WTC11 (cell line): ENCODE data around the gene MEN1.

ENCODE experiments used
- CTCF ChIP-seq: fragments of 200-600 bp; IDR thresholded peaks from 2 replicates; pipeline ENCODE4 v1.8.0; 2022; ENCODE audit warnings: antibody characterized with exemption
- NR3C1 ChIP-seq: sonication (generic); formaldehyde crosslinking; conservative IDR thresholded peaks from 2 replicates; pipeline ENCODE4 v1.8.1; 2023; ENCODE audit warnings: low read depth, mild to moderate bottlenecking, missing genetic modification reagents
- USF2 ChIP-seq: sonication (generic); formaldehyde crosslinking; IDR thresholded peaks from 2 replicates; pipeline ENCODE4 v1.8.1; 2023; ENCODE audit warnings: mild to moderate bottlenecking, missing genetic modification reagents, moderate library complexity

GRCh38 chr11:64848214-64848825, 38.0 kb upstream of the MEN1 start:
- TF ChIP-seq USF2 (CRISPR knock-in tag) (no peak), NR3C1 (no peak), CTCF (no peak)
